RWPE2 (cell line): ENCODE data around the gene RPGRIP1L.

Experiments used
- ATAC-seq: fragments of 200-7000 bp; cut with Tn5 transposase; 3 replicates; pipeline ENCODE4 v1.9.1; 2021; ENCODE audit warnings: low read depth
- DNase-seq: peaks from one replicate; pipeline ENCODE4 v3.0.0-alpha.2; 2020; ENCODE audit warnings: low spot score
- H3K27ac ChIP-seq: fragments of 450-650 bp; 2 replicates; pipeline ENCODE4 v1.5.1; 2017; ENCODE audit warnings: mild to moderate bottlenecking; ENCODE audit not compliant: poor library complexity, severe bottlenecking
- H3K27me3 ChIP-seq: fragments of 250-450 bp; sonication (Bioruptor Pico); 2 replicates; pipeline ENCODE4 v1.5.1; 2021; ENCODE audit warnings: mild to moderate bottlenecking, moderate library complexity; ENCODE audit not compliant: insufficient read depth, poor library complexity, severe bottlenecking
- H3K36me3 ChIP-seq: fragments of 250-450 bp; sonication (Bioruptor Pico); 2 replicates; pipeline ENCODE4 v1.5.1; 2020; ENCODE audit warnings: low read depth, mild to moderate bottlenecking, moderate library complexity
- H3K4me1 ChIP-seq: fragments of 250-450 bp; sonication (Bioruptor Pico); 2 replicates; pipeline ENCODE4 v1.5.1; 2021; ENCODE audit warnings: mild to moderate bottlenecking, moderate library complexity; ENCODE audit not compliant: insufficient read depth, poor library complexity, severe bottlenecking
- H3K4me3 ChIP-seq: fragments of 250-450 bp; sonication (Bioruptor Pico); 2 replicates; pipeline ENCODE4 v1.5.1; 2021; ENCODE audit warnings: mild to moderate bottlenecking, moderate library complexity; ENCODE audit not compliant: severe bottlenecking
- H3K9me3 ChIP-seq: fragments of 250-450 bp; sonication (Bioruptor Pico); 2 replicates; pipeline ENCODE4 v1.5.1; 2021; ENCODE audit warnings: mild to moderate bottlenecking, moderate library complexity; ENCODE audit not compliant: severe bottlenecking
- CTCF ChIP-seq: fragments of 450-650 bp; IDR thresholded peaks from one replicate; pipeline ENCODE4 v1.5.1; 2017; ENCODE audit warnings: mild to moderate bottlenecking, moderate library complexity; ENCODE audit not compliant: poor library complexity, severe bottlenecking

The RPGRIP1L gene

DNA sequence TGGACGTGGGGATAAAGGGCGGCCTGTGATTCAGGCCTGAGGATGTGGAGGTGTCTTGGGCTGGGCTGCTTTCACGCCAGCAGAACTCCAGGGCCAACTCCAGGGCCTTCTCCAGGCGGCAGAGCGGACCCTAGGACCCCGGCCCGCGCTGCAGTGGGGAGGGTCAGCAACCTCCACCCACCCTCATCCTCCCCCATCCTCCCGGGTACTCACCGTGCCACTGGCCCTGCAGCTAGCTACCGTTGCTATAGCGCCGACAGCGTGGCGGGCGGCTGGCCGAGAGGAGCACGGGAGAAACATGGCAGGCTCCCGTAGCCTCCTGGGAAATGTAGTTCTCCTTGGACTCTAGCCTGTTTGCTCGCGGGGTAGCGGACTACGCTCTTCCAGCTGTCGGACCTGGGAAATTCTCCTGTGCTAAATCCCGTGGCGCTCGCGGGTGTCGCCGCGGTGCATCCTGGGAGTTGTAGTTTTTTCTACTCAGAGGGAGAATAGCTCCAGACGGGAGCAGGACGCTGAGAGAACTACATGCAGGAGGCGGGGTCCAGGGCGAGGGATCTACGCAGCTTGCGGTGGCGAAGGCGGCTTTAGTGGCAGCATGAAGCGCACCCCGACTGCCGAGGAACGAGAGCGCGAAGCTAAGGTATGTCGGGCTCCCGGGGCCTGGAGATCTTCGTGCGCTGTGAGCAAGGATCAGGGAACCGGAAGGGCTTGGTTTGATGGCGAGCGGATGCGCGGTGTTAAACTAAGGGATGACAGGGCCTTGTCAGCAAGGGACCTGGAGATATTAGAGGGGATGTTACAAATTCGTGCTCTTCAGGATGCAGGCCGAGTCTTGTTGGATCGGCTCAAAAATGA lies at the start of gene RPGRIP1L, which contains the start of gene FTO:
RPGRIP1L (minus strand) TSS at position 270 of the 855 bp plus-strand sequence. CDS start 3,136 bp downstream, outside the sequence.
FTO (plus strand) TSS at position 567 of the 855 bp plus-strand sequence.
- ATAC-seq (peak; percentile 99), DNase-seq (peak; percentile 98)
- no peaks in the 10 kb centered on the region for H3K27me3 ChIP-seq
- no peak within 1 kb of the TSS for H3K27ac ChIP-seq
- H3K36me3 ChIP-seq = peaks cover 19% of the 10 kb centered on the region
- H3K9me3 ChIP-seq = no peaks in the 10 kb centered on the region
- peak within 1 kb of the TSS; percentile 76 for H3K4me3 ChIP-seq
- TF ChIP-seq CTCF = no peak
- H3K4me1 ChIP-seq = peaks cover 3% of the 10 kb centered on the region

DNA sequence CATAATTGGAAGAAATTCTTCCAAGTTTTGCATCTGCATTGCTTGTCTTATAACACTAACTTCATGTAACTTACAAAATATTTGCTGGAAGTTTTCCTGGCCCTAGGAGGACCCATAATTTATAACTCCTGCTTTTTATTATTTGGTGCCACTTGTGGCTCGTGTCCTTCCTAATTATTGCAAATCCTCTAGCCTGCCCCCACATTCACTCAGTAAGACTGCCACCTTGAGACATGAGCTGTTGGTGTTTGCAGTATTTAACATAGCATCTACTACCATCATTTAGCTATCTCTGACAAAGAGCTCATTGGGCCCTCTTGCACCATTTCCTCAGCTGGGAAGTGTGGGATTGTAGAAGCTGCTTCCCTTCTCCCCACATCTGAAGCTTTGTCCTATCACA lies 49.8 kb upstream of the RPGRIP1L start:
- no peak for TF ChIP-seq CTCF
- DNase-seq (no peak), ATAC-seq (no peak)
- Histone ChIP-seq H3K4me1 (peaks cover 13% of the 10 kb centered on the region), H3K4me3 (no peak overlapping the region), H3K36me3 (no peaks in the 10 kb centered on the region), H3K9me3 (no peaks in the 10 kb centered on the region), H3K27ac (no peak overlapping the region), H3K27me3 (no peaks in the 10 kb centered on the region)

GRCh38 chr16:53752560-53752959 lies 48.9 kb upstream of the RPGRIP1L start:
- Histone ChIP-seq H3K4me1 (peaks cover 13% of the 10 kb centered on the region), H3K9me3 (no peaks in the 10 kb centered on the region), H3K4me3 (no peak overlapping the region), H3K36me3 (no peaks in the 10 kb centered on the region), H3K27me3 (no peaks in the 10 kb centered on the region), H3K27ac (no peak overlapping the region)
- no peak for ATAC-seq
- no peak for TF ChIP-seq CTCF
- no peak for DNase-seq

DNA sequence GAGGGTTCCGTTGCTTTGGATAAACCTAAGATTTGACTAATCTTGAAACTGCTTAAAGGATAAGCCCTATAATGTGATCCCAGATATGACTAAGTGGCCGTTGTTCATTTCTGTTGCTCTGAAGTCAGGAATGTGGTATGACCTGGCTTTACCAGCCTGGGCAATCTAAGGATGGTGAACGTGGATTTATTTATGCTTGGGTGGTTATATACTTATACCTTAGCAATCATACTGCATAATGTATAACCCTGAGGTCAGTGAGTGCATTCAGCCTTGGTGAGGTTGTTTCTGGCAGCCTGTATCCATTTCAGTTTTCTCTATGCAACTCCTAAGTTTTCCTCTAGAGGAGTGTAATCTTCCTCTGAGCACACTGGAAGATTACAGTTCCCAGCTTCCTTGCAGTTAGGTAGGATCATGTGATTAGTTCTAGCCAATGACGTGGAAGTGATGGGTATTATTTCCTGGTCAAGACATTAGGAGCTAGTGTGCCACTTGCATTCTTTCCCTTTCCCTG lies 42.2 kb upstream of the RPGRIP1L start:
- DNase-seq (no peak), ATAC-seq (peak; percentile 94)
- TF ChIP-seq CTCF = peak; percentile 29
- peak overlapping the region; percentile 63 for H3K27ac ChIP-seq
- no peak overlapping the region for H3K4me3 ChIP-seq
- H3K36me3 ChIP-seq = no peaks in the 10 kb centered on the region
- H3K27me3 ChIP-seq = no peaks in the 10 kb centered on the region
- H3K9me3 ChIP-seq = no peaks in the 10 kb centered on the region
- H3K4me1 ChIP-seq = peaks cover 37% of the 10 kb centered on the region

- Histone ChIP-seq H3K27ac (peak overlapping the region; percentile 63), H3K4me3 (no peak overlapping the region), H3K9me3 (no peaks in the 10 kb centered on the region), H3K36me3 (no peaks in the 10 kb centered on the region), H3K27me3 (no peaks in the 10 kb centered on the region), H3K4me1 (peaks cover 37% of the 10 kb centered on the region)
- no peak for DNase-seq
- peak; percentile 49 for ATAC-seq
- TF ChIP-seq CTCF = no peak
Observed at GRCh38 chr16:53745086-53745485, 41.4 kb upstream of the RPGRIP1L start.
